ENCODE measurements around the gene THAP4. TPM values are rescaled to one million over a fixed set of nuclear protein-coding genes. Genes with fewer than 3 reads are reported as not detected.

The THAP4 gene
- total RNA-seq, 1 experiment from 2014 or later: 71.2 TPM

- no peak for TF ChIP-seq POLR2AphosphoS5 (IDR thresholded peaks at IDR 0.05; ENCODE audit: low read depth, low read length)
Observed at GRCh38 chr2:241668354-241668753, 31.4 kb upstream of the THAP4 start (continued).

- intact Hi-C loops (cut with micrococcal nuclease): no loop called here
- DNase-seq (ENCODE audit: low read depth, low spot score) (no peak), ATAC-seq (no peak)
Observed at GRCh38 chr2:241666627-241667400, 29.9 kb upstream of the THAP4 start.

More at GRCh38 chr2:241666627-241667400, 29.9 kb upstream of the THAP4 start:
- Histone ChIP-seq H2AFZ (ENCODE audit: low read depth, low read length, poor library complexity, severe bottlenecking) (no peak overlapping the region), H3K27me3 (ENCODE audit: insufficient read depth, low read length) (no peaks in the 10 kb centered on the region), H4K20me1 (ENCODE audit: insufficient read depth) (0 out of 2 replicates have a peak, but pooled peaks cover 3% of the 10 kb centered on the region), H3K79me2 (ENCODE audit: insufficient read depth, low read length) (no peaks in the 10 kb centered on the region), H3K9me3 (ENCODE audit: control insufficient read depth in 1 of 2, insufficient read depth in 1 of 2, low read depth in 1 of 2, low read length in 2 of 2) (no peaks in the 10 kb centered on the region), H3K4me1 (ENCODE audit: control insufficient read depth in 1 of 2, insufficient read depth in 2 of 2, low read length in 2 of 2) (peaks cover 0 to 5% of the 10 kb centered on the region in 2 experiments; a peak in 1 of 4 replicates), H3K4me2 (ENCODE audit: low read length) (no peak overlapping the region), H3K9ac (ENCODE audit: low read length) (no peak overlapping the region), H3K36me3 (ENCODE audit: control insufficient read depth in 1 of 2, insufficient read depth in 2 of 2, low read length in 2 of 2) (peaks cover 12 to 20% of the 10 kb centered on the region in 2 experiments; a peak in 3 of 4 replicates), H3K4me3 (replicated peaks in 1 of 2; ENCODE audit: low read depth in 1 of 2, low read length in 2 of 2) (no peak overlapping the region), H3K9me2 (ENCODE audit: insufficient read depth) (no peaks in the 10 kb centered on the region), H3K27ac (ENCODE audit: low read depth, low read length) (no peak overlapping the region)
- no TSS peak for BruUV-seq (replicated peaks)
- CTCF ChIA-PET: no interaction called here
- RAD21 ChIA-PET (ENCODE audit: low non-redundant PET in 1 of 2, low total read pairs in 2 of 2, uncharacterized antibody in 2 of 2, unreplicated experiment in 2 of 2): no interaction called here
- POLR2A ChIA-PET: no interaction called here
- TF ChIP-seq SIN3A (IDR thresholded peaks at IDR 0.05; ENCODE audit: low read depth): no peak
- no peak for TF ChIP-seq SP1 (IDR thresholded peaks at IDR 0.05; ENCODE audit: low read depth)
- TF ChIP-seq POLR2AphosphoS5 (IDR thresholded peaks at IDR 0.05; ENCODE audit: low read depth, low read length): no peak
- no peak for TF ChIP-seq TCF7L2 (IDR thresholded peaks at IDR 0.05; ENCODE audit: borderline replicate concordance, extremely low read depth, insufficient read depth, insufficient read length)
- TF ChIP-seq REST (IDR thresholded peaks at IDR 0.05; ENCODE audit: low read depth): no peak
- no peak for TF ChIP-seq RAD21 (IDR thresholded peaks at IDR 0.05; ENCODE audit: low read depth)
- no peak for TF ChIP-seq ZNF274 (IDR thresholded peaks at IDR 0.05; ENCODE audit: low read depth, low read length)
- TF ChIP-seq CBX3 (IDR thresholded peaks at IDR 0.05; ENCODE audit: low read depth): no peak
- no peak for TF ChIP-seq ZBTB33 (IDR thresholded peaks at IDR 0.05; ENCODE audit: extremely low read depth, insufficient replicate concordance, low read length)
- no peak for TF ChIP-seq EZH2 (IDR thresholded peaks at IDR 0.05)
- no peak for TF ChIP-seq ELF1 (IDR thresholded peaks at IDR 0.05; ENCODE audit: borderline replicate concordance, low read depth)

All from HCT116 (cell line).